ENCODE data around the gene NFU1.
A peak's percentile ranks its signal among the peaks of the same experiment; 100 is the strongest.

Gene NFU1

DNA sequence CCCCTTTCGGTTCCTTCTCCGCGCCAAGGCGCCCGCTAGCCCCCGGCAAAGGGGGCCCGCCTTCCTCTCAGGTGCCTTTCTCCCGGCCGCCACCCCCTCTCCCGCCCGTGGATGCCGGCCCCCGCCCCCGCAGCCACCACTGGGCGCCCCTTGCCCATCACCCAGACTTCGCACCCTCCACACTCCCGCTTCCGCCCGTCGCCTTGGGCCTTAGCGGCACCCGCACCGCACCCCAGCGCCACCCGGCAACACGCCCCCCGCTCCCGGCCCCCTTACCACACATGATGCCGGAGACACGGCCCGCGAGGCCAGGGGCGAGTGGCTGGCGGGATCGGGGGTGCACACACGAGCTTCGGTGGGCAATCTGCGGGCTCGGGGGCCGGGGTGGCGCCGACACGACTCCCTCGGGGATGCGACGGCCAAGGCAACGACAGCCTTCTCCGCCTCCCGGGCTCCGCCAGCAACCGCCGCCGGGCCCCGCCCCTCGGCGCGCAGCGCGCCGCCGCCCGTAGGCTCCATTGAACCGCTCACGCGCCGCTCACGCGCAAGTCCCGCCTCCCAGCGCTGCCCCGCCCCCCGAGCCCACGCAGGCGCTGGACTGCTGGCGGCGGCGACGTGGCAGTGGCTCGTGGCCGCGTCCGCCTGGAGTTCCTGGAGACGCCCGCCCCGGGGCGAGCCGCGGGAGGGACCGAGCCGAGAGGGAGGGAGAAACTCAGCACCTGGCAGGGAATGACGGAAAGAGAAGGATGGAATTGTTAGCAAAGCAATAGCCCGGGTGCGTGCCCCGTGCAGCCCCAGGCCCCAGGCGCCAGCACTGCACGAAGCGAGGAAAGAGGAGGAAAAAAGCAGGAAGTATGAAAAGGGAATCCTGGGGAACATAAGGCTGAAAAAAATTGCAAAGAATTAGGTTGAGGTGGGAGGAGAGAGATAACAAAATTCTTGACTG, 50.2 kb downstream of the NFU1 start, which contains the start of gene GFPT1:
Gene GFPT1, minus strand, starts transcription at position 439 of the 946 bp plus-strand sequence. Its CDS starts 156 bp downstream, at position 283.
- H3K4me3 Mint-ChIP-seq = peak within 1 kb of the TSS; percentile 92
- H3K4me1 Mint-ChIP-seq = peaks cover 38% of the 10 kb centered on the region
- H3K27me3 Mint-ChIP-seq (ENCODE audit: low read depth, poor library complexity) = no peaks in the 10 kb centered on the region
- DNase-seq = peak; percentile 97
- H3K27ac Mint-ChIP-seq = peak within 1 kb of the TSS; percentile 94
- peaks cover 18% of the 10 kb centered on the region for H3K36me3 Mint-ChIP-seq (ENCODE audit: low read depth)
- H3K9me3 Mint-ChIP-seq = no peaks in the 10 kb centered on the region
- TF ChIP-seq, protein P1, sequence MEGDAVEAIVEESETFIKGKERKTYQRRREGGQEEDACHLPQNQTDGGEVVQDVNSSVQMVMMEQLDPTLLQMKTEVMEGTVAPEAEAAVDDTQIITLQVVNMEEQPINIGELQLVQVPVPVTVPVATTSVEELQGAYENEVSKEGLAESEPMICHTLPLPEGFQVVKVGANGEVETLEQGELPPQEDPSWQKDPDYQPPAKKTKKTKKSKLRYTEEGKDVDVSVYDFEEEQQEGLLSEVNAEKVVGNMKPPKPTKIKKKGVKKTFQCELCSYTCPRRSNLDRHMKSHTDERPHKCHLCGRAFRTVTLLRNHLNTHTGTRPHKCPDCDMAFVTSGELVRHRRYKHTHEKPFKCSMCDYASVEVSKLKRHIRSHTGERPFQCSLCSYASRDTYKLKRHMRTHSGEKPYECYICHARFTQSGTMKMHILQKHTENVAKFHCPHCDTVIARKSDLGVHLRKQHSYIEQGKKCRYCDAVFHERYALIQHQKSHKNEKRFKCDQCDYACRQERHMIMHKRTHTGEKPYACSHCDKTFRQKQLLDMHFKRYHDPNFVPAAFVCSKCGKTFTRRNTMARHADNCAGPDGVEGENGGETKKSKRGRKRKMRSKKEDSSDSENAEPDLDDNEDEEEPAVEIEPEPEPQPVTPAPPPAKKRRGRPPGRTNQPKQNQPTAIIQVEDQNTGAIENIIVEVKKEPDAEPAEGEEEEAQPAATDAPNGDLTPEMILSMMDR (IDR thresholded peaks at IDR 0.05) = no peak

DNA sequence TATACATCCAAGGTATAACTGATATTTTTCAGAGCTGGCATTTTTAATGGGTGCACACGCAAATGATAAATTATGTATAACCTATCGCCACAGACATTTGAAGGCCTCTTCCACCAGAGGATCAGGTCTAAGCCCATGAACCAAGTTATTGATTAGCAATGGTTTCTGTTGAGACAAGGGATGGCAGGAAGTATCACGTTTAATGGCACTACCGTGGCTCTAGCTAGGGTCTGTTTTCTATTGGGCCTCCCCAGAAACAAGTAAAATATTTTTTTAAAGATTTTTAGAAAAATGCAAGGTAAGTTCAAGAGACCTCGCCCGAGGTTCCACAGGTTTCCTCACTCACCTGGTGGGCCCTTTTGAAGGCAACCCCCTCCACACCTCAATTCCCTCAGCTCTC, 50.9 kb downstream of the NFU1 start:
- peaks cover 40% of the 10 kb centered on the region for H3K4me1 Mint-ChIP-seq

DNA sequence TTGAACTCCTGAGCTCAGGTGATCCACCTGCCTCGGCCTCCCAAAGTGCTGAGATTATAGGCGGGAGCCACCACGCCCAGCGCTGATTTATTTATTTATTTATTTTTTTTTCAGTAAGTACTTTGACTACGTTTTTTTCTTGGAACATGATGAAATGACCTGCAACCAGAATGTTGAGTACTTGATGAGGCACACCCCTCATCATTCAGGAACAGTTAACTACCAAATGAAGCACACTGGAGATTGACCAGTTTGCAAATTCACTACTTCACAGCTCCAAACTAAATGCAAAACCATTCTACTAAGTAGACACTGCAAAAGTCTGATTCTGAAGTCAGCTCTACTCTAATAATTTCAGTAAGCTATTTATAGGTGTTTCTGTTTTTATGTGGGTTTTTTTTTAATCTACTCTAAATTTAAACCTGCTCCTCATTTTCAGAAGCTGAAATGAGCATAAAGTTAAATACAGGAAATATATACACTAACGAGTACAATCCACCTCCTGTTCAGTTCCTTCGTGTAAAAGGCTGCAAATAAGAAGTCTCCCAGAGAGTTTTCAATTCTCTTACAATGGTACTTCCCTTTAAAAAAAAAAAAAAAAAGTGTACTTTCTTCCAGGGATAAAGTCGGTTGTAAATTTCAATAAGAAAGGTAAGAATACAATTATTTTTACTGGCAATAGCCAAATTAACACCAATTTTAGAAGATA, 51.6 kb downstream of the NFU1 start:
- DNase-seq = no peak
- peaks cover 25% of the 10 kb centered on the region for H3K36me3 Mint-ChIP-seq (ENCODE audit: low read depth)
- no peaks in the 10 kb centered on the region for H3K27me3 Mint-ChIP-seq (ENCODE audit: low read depth, poor library complexity)
- TF ChIP-seq, protein P1 (IDR thresholded peaks at IDR 0.05) = no peak
- peak overlapping the region; percentile 14 for H3K27ac Mint-ChIP-seq
- peak overlapping the region; percentile 92 for H3K4me3 Mint-ChIP-seq
- H3K4me1 Mint-ChIP-seq = peaks cover 42% of the 10 kb centered on the region
- no peaks in the 10 kb centered on the region for H3K9me3 Mint-ChIP-seq

More for the DNA sequence above, 50.9 kb downstream of the NFU1 start:
- TF ChIP-seq, protein P1 (IDR thresholded peaks at IDR 0.05) = no peak
- no peaks in the 10 kb centered on the region for H3K27me3 Mint-ChIP-seq (ENCODE audit: low read depth, poor library complexity)
- H3K4me3 Mint-ChIP-seq = peak overlapping the region; percentile 92
- no peaks in the 10 kb centered on the region for H3K9me3 Mint-ChIP-seq
- H3K27ac Mint-ChIP-seq = no peak overlapping the region
- H3K36me3 Mint-ChIP-seq (ENCODE audit: low read depth) = peaks cover 21% of the 10 kb centered on the region
- DNase-seq = no peak

DNA sequence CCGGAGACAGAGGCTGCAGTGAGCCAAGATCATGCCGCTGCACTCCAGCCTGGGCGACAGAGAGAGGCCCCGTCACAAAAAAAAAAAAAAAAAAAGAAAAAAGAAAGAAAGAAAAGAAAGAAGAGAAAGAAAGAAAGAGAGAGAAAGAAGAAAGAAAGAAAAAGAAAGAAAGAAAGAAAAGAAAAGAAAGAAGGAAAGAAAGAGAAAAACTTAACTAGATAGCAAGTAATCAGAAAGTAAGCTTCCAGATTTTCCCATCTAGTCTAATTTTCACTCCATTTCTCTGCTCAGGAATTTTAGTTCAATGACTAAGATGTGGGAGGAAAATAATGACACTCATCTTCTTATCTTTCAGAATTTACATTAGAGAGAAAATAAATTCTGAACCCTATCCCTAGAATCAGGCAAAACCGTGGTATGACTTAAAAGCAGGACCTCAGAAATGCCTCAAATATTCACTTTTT, 52.6 kb downstream of the NFU1 start:
- no peak overlapping the region for H3K4me3 Mint-ChIP-seq
- no peak for DNase-seq
- TF ChIP-seq, protein P1 (IDR thresholded peaks at IDR 0.05) = no peak
- no peak overlapping the region for H3K27ac Mint-ChIP-seq
- no peaks in the 10 kb centered on the region for H3K27me3 Mint-ChIP-seq (ENCODE audit: low read depth, poor library complexity)
- H3K36me3 Mint-ChIP-seq (ENCODE audit: low read depth) = peaks cover 29% of the 10 kb centered on the region
- no peaks in the 10 kb centered on the region for H3K9me3 Mint-ChIP-seq
- H3K4me1 Mint-ChIP-seq = peaks cover 42% of the 10 kb centered on the region

DNA sequence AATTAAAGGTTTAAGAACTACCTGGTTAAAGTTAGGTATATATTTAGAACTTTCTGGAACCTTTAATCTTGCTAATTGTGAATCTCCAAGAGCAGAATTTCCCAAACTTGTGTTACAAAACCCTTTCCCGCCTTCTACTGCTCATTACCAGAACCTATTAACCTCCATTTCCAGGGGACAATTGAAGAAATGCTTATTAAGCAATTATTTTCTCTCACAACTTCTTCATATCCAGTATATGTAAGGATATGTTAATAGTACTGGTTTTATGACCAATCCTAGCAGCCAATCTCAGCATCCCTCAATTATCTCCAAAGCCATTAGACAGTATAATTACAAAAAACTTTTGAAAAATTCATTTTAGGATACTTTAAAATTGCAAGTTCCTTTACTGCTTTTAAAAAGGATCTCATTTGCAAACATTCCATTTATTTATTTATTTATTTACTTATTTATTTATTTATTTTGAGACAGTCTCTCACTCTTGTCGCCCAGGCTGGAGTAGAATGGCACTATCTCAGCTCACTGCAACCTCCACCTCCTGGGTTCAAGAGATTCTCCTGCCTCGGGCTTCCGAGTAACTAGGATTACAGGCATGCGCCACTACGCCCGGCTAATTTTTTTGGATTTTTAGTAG, 53.9 kb downstream of the NFU1 start:
- H3K9me3 Mint-ChIP-seq = no peaks in the 10 kb centered on the region
- DNase-seq = no peak
- no peak overlapping the region for H3K4me3 Mint-ChIP-seq
- peaks cover 36% of the 10 kb centered on the region for H3K36me3 Mint-ChIP-seq (ENCODE audit: low read depth)
- H3K4me1 Mint-ChIP-seq = peaks cover 30% of the 10 kb centered on the region
- TF ChIP-seq, protein P1 (IDR thresholded peaks at IDR 0.05) = no peak
- no peaks in the 10 kb centered on the region for H3K27me3 Mint-ChIP-seq (ENCODE audit: low read depth, poor library complexity)
- H3K27ac Mint-ChIP-seq = no peak overlapping the region

All from nephron progenitor cell (in vitro differentiated cells).